SU-DHL-6 (cell line): ENCODE data around the gene NT5DC1.

Source experiments
- H2AFZ ChIP-seq: fragments of 200-600 bp; sonication (generic); 2 replicates; pipeline ENCODE4 v1.6.1; 2014; ENCODE audit warnings: low read depth, mild to moderate bottlenecking, moderate library complexity, mixed read lengths, antibody characterized with exemption, low read length; ENCODE audit not compliant: severe bottlenecking
- H3F3A ChIP-seq: fragments of 200-600 bp; shearing (Covaris generic); 2 replicates; pipeline ENCODE4 v1.6.0; 2016; ENCODE audit warnings: antibody characterized with exemption, mild to moderate bottlenecking; ENCODE audit not compliant: insufficient read depth
- H3K27ac ChIP-seq: fragments of 200-600 bp; sonication (generic); 2 replicates; pipeline ENCODE4 v1.5.1; 2016; ENCODE audit warnings: low read depth, mild to moderate bottlenecking, low read length, moderate library complexity, mixed read lengths
- H3K27me3 ChIP-seq: fragments of 200-600 bp; sonication (generic), shearing (Covaris generic); 2 replicates; pipeline ENCODE4 v1.6.0; 2014; ENCODE audit warnings: mild to moderate bottlenecking, low read length
- H3K36me3 ChIP-seq: fragments of 200-600 bp; sonication (generic); 2 replicates; pipeline ENCODE4 v1.6.1; 2014; ENCODE audit warnings: mild to moderate bottlenecking, low read length, mixed read lengths
- H3K4me2 ChIP-seq: fragments of 300-600, 200-600 bp; shearing (Covaris generic), sonication (generic); 2 replicates; pipeline ENCODE4 v1.6.0; 2014; ENCODE audit warnings: low read length, low read depth, mild to moderate bottlenecking; ENCODE audit not compliant: poor library complexity, severe bottlenecking
- H3K4me3 ChIP-seq: fragments of 200-600 bp; sonication (generic); 2 replicates; pipeline ENCODE4 v1.5.1; 2014; ENCODE audit warnings: antibody characterized with exemption, low read length, mild to moderate bottlenecking, mixed read lengths; ENCODE audit not compliant: insufficient read depth, poor library complexity, severe bottlenecking
- H3K79me2 ChIP-seq: fragments of 200-600 bp; sonication (generic); 2 replicates; pipeline ENCODE4 v1.6.1; 2014; ENCODE audit warnings: mild to moderate bottlenecking, low read length, moderate library complexity; ENCODE audit not compliant: insufficient read depth
- H3K9ac ChIP-seq: fragments of 200-600 bp; sonication (generic); 2 replicates; pipeline ENCODE4 v1.7.0; 2014; ENCODE audit warnings: mild to moderate bottlenecking, low read length
- H3K9me2 ChIP-seq: fragments of 200-600 bp; sonication (generic); replicated peaks from 2 replicates; pipeline ENCODE4 v1.6.1; 2014; ENCODE audit warnings: low read length; ENCODE audit not compliant: insufficient read depth
- H3K9me3 ChIP-seq: fragments of 200-600 bp; sonication (generic); 2 replicates; pipeline ENCODE4 v1.6.1; 2014; ENCODE audit warnings: low read length, mixed read lengths; ENCODE audit not compliant: insufficient read depth
- H4K20me1 ChIP-seq: fragments of 200-600 bp; sonication (generic); 2 replicates; pipeline ENCODE4 v1.6.1; 2014; ENCODE audit warnings: low read depth, mild to moderate bottlenecking, antibody characterized with exemption, low read length, moderate library complexity, mixed read lengths
- EZH2phosphoT487 ChIP-seq: fragments of 200-600 bp; sonication (generic), shearing (Covaris generic); conservative IDR thresholded peaks from 2 replicates; pipeline ENCODE4 v1.6.1; 2018; ENCODE audit warnings: mild to moderate bottlenecking, antibody characterized with exemption, low read length, moderate library complexity, mixed read lengths
- TF ChIP-seq, protein P1 (sequence below): fragments of 200-600 bp; sonication (generic); IDR thresholded peaks from one replicate; pipeline ENCODE4 v1.5.1; 2017; ENCODE audit warnings: antibody characterized with exemption, mild to moderate bottlenecking, low read length, moderate library complexity; ENCODE audit not compliant: insufficient read depth, poor library complexity, severe bottlenecking

Gene NT5DC1

DNA sequence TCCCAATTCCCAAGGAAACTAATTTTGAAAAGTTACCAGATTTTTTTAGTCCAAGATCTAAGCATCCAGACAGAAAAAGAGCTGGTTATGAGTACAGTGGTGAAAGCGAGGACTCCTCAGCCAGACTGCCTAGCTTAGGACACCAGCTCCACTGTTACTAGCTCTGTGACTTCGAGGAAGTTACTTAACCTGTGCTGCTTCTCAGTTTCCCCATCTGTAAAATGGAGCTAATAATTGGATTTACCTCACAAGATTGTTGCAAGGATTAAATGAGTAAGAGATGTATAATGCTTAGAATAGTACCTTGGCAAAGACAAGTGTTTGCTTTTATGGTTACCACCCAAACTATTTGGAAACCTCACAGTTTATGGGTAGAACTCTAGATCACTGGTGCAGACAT lies 1.1 kb downstream of the NT5DC1 start:
- 0 out of 2 replicates have a peak, but pooled peaks cover 8% of the 10 kb centered on the region for H3F3A ChIP-seq
- H3K9ac ChIP-seq: peak overlapping the region; percentile 72
- no peaks in the 10 kb centered on the region for H3K9me3 ChIP-seq
- H2AFZ ChIP-seq: no peak overlapping the region
- H3K79me2 ChIP-seq: no peaks in the 10 kb centered on the region
- H3K4me2 ChIP-seq: peak overlapping the region; percentile 93
- TF ChIP-seq, protein P1, sequence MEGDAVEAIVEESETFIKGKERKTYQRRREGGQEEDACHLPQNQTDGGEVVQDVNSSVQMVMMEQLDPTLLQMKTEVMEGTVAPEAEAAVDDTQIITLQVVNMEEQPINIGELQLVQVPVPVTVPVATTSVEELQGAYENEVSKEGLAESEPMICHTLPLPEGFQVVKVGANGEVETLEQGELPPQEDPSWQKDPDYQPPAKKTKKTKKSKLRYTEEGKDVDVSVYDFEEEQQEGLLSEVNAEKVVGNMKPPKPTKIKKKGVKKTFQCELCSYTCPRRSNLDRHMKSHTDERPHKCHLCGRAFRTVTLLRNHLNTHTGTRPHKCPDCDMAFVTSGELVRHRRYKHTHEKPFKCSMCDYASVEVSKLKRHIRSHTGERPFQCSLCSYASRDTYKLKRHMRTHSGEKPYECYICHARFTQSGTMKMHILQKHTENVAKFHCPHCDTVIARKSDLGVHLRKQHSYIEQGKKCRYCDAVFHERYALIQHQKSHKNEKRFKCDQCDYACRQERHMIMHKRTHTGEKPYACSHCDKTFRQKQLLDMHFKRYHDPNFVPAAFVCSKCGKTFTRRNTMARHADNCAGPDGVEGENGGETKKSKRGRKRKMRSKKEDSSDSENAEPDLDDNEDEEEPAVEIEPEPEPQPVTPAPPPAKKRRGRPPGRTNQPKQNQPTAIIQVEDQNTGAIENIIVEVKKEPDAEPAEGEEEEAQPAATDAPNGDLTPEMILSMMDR: no peak
- no peak for TF ChIP-seq EZH2phosphoT487
- H3K36me3 ChIP-seq: no peaks in the 10 kb centered on the region
- H3K9me2 ChIP-seq: no peaks in the 10 kb centered on the region
- H3K4me3 ChIP-seq: peak overlapping the region; percentile 63
- 0 out of 2 replicates have a peak, but pooled peaks cover 5% of the 10 kb centered on the region for H4K20me1 ChIP-seq
- no peak overlapping the region for H3K27ac ChIP-seq
- no peaks in the 10 kb centered on the region for H3K27me3 ChIP-seq

DNA sequence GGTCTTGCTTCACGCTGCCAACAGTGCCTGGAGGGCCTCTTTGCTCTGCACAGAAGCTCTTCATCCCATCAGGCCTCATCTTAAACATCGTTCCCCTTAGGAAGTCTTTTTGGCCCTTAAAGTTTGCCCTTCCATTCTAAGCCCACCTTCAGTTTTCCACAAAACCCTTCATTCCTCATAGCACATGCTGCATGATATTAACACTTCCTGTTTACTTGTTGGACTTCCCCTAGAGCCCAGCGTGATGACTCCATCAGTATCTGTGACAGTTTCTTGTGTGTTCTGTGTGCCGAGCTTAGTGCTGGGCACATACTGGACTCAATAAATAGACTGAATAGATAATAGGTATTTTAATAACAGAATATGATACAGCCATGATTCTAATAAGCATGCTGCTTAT lies 2.2 kb downstream of the NT5DC1 start:
- Histone ChIP-seq H3K36me3 (no peaks in the 10 kb centered on the region), H2AFZ (no peak overlapping the region), H3K4me3 (no peak overlapping the region), H3F3A (0 out of 2 replicates have a peak, but pooled peaks cover 8% of the 10 kb centered on the region), H3K27me3 (no peaks in the 10 kb centered on the region), H3K9me2 (no peaks in the 10 kb centered on the region), H3K4me2 (no peak overlapping the region), H4K20me1 (0 out of 2 replicates have a peak, but pooled peaks cover 5% of the 10 kb centered on the region), H3K9me3 (no peaks in the 10 kb centered on the region), H3K27ac (no peak overlapping the region), H3K9ac (no peak overlapping the region), H3K79me2 (no peaks in the 10 kb centered on the region)
- TF ChIP-seq EZH2phosphoT487: no peak

DNA sequence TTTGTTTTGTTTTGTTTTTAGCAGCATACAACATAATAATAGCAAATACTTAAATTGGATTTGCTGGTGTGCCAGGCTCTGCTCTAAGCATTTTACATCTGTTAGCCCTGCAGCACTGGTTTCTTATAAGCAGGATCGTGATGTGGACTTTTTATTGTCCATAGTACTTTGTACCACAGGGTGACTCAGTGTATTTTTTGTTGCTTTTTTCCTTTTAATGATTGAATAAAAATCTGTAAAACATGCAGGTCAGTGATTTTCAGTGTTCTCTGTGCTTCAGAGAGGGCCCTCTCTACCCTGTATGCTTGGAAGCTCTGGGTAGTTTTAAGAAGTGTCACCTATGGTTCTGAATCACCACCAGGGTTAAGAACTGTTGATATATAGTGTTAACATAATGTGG lies 4.0 kb downstream of the NT5DC1 start:
- H2AFZ ChIP-seq: no peak overlapping the region

DNA sequence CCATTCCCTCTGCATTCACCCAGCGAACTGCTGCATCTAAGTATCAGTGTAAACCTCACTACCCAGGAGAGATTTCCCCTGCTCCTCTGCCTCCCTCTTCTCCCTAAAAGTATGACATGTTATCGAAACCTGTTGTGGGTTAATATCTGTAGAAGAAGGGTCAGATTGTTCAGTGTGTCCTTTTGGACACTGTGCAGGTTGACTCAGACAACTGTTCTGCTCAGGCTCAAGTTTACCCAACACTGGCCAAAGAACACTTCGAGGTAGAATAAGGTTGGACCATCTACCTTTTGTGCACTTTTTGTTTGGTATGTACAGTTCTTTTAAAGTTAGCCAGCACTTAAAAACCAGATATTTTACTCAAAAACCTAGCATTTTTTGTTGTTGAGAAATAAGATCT lies 4.6 kb downstream of the NT5DC1 start:
- H2AFZ ChIP-seq: no peak overlapping the region
- 0 out of 2 replicates have a peak, but pooled peaks cover 5% of the 10 kb centered on the region for H4K20me1 ChIP-seq
- H3K27ac ChIP-seq: no peak overlapping the region
- H3K9ac ChIP-seq: no peak overlapping the region
- no peaks in the 10 kb centered on the region for H3K9me3 ChIP-seq
- H3K36me3 ChIP-seq: no peaks in the 10 kb centered on the region
- H3K4me3 ChIP-seq: no peak overlapping the region
- H3F3A ChIP-seq: no peaks in the 10 kb centered on the region
- TF ChIP-seq, protein P1: no peak
- TF ChIP-seq EZH2phosphoT487: no peak
- H3K4me2 ChIP-seq: no peak overlapping the region
- no peaks in the 10 kb centered on the region for H3K9me2 ChIP-seq
- H3K79me2 ChIP-seq: no peaks in the 10 kb centered on the region
- H3K27me3 ChIP-seq: no peaks in the 10 kb centered on the region

More for the DNA sequence above, 4.0 kb downstream of the NT5DC1 start:
- H3K4me3 ChIP-seq: no peak overlapping the region
- H3K27me3 ChIP-seq: no peaks in the 10 kb centered on the region
- H3K27ac ChIP-seq: no peak overlapping the region
- H4K20me1 ChIP-seq: 0 out of 2 replicates have a peak, but pooled peaks cover 5% of the 10 kb centered on the region
- TF ChIP-seq, protein P1: no peak
- TF ChIP-seq EZH2phosphoT487: no peak
- H3K9me3 ChIP-seq: no peaks in the 10 kb centered on the region
- H3F3A ChIP-seq: 0 out of 2 replicates have a peak, but pooled peaks cover 4% of the 10 kb centered on the region
- no peak overlapping the region for H3K9ac ChIP-seq
- no peak overlapping the region for H3K4me2 ChIP-seq
- no peaks in the 10 kb centered on the region for H3K79me2 ChIP-seq
- no peaks in the 10 kb centered on the region for H3K9me2 ChIP-seq
- no peaks in the 10 kb centered on the region for H3K36me3 ChIP-seq
